Keratinocyte (primary cell): ENCODE data around the gene TRIM65. TPM values are rescaled to one million over a fixed set of nuclear protein-coding genes. Genes with fewer than 3 reads are reported as not detected.

Experiments
- DNase-seq: peaks from one replicate; pipeline ENCODE4 v3.0.0-alpha.2; 2011; ENCODE audit warnings: low read depth, missing footprints, low spot score
- FAIRE-seq: peaks from 2 replicates; lab custom pipeline; 2011; peaks lifted over from hg19 to GRCh38; lab: Jason Lieb, UNC
- H2AFZ ChIP-seq: 2 replicates; pipeline ENCODE4 v1.6.0; 2012; ENCODE audit warnings: low read length, control low read depth, inconsistent platforms; ENCODE audit not compliant: control insufficient read depth
- H3K27ac ChIP-seq: 2 replicates; pipeline ENCODE4 v1.5.1; 2011; ENCODE audit warnings: low read length; ENCODE audit not compliant: control insufficient read depth, insufficient read depth
- H3K27me3 ChIP-seq: 3 replicates; pipeline ENCODE4 v1.6.0; 2011; ENCODE audit warnings: low read length; ENCODE audit not compliant: control insufficient read depth, insufficient read depth; ENCODE audit errors: extremely low read depth
- H3K36me3 ChIP-seq, 2 experiments: 2 replicates in 1 of 2; 3 replicates in 1 of 2; pipeline ENCODE4 v1.5.1; 2011; ENCODE audit warnings: low read length in 2 of 2, mild to moderate bottlenecking in 1 of 2; ENCODE audit not compliant: control insufficient read depth in 2 of 2, insufficient read depth in 2 of 2; ENCODE audit errors: extremely low read depth in 1 of 2
- H3K4me1 ChIP-seq: 3 replicates; pipeline ENCODE4 v1.5.1; 2011; ENCODE audit warnings: low read length; ENCODE audit not compliant: control insufficient read depth, insufficient read depth; ENCODE audit errors: extremely low read depth
- H3K4me2 ChIP-seq: 3 replicates; pipeline ENCODE4 v1.6.0; 2011; ENCODE audit warnings: low read depth, low read length; ENCODE audit not compliant: control insufficient read depth, insufficient read depth; ENCODE audit errors: extremely low read depth
- H3K4me3 ChIP-seq, 3 experiments: fragments of 200-600 bp in 1 of 3; sonication (generic) in 1 of 3; 2 replicates in 2 of 3; 3 replicates in 1 of 3; pipeline ENCODE4 v1.5.1; 2011 to 2016; ENCODE audit warnings: low read length in 3 of 3, mild to moderate bottlenecking in 3 of 3, control low read depth in 2 of 3, inconsistent platforms in 1 of 3, low read depth in 1 of 3, mixed read lengths in 1 of 3, mixed run types in 1 of 3, moderate library complexity in 1 of 3; ENCODE audit not compliant: control insufficient read depth in 2 of 3, insufficient read depth in 2 of 3; ENCODE audit errors: extremely low read depth in 1 of 3
- H3K79me2 ChIP-seq: 2 replicates; pipeline ENCODE4 v1.6.0; 2012; ENCODE audit warnings: low read length; ENCODE audit not compliant: control insufficient read depth, insufficient read depth
- H3K9ac ChIP-seq: 3 replicates; pipeline ENCODE4 v1.6.0; 2011; ENCODE audit warnings: low read length; ENCODE audit not compliant: control insufficient read depth, insufficient read depth; ENCODE audit errors: extremely low read depth
- H3K9me1 ChIP-seq: 3 replicates; pipeline ENCODE4 v1.6.0; 2011; ENCODE audit warnings: low read length; ENCODE audit not compliant: control insufficient read depth, insufficient read depth; ENCODE audit errors: extremely low read depth
- H3K9me3 ChIP-seq: 2 replicates; pipeline ENCODE4 v1.5.1; 2012; ENCODE audit warnings: low read depth, low read length; ENCODE audit not compliant: control insufficient read depth
- H4K20me1 ChIP-seq: 3 replicates; pipeline ENCODE4 v1.6.0; 2011; ENCODE audit warnings: low read length; ENCODE audit not compliant: control insufficient read depth, insufficient read depth; ENCODE audit errors: extremely low read depth
- CTCF ChIP-seq, 3 experiments: IDR thresholded peaks in 1 of 3; conservative IDR thresholded peaks in 1 of 3; optimal IDR thresholded peaks in 1 of 3; 2 replicates in 2 of 3; 3 replicates in 1 of 3; pipeline versions ENCODE3 to v1.5.1; 2011; ENCODE audit warnings: low read length in 3 of 3, mild to moderate bottlenecking in 3 of 3, moderate library complexity in 2 of 3, control low read depth in 1 of 3, inconsistent platforms in 1 of 3; ENCODE audit not compliant: insufficient read depth in 2 of 3; ENCODE audit errors: extremely low read depth in 1 of 3
- EZH2 ChIP-seq: IDR thresholded peaks from one replicate; pipeline ENCODE4 v1.6.1; 2012; ENCODE audit warnings: inconsistent platforms, mild to moderate bottlenecking, low read length, moderate library complexity
- dilution Hi-C: fragments of 300-500 bp; cut with MboI; formaldehyde crosslinking; loops from one replicate; pipeline ENCODE4 v1.7.0; 2020; ENCODE audit warnings: low sequenced_read_pairs; ENCODE audit not compliant: extremely low pct_ligation_motif_present
- polyA plus RNA-seq, 5 experiments: library from polyadenylated mRNA; depleted of rRNA in 3 of 5; stranded (reverse) in 3 of 5; stranded (forward) in 1 of 5; unstranded in 1 of 5; fragments of >200 nt; gene quantifications; 1 replicate in 1 of 5; 2 replicates in 3 of 5; 3 replicates in 1 of 5; pipeline versions ENCODE4 v1.2.1 to v1.2.3, GENCODE V29; 2011 to 2012; ENCODE audit warnings: missing spikeins in 2 of 5, low read depth in 1 of 5, low replicate concordance in 1 of 5

Gene TRIM65
- polyA plus RNA-seq, 1 donor (not counting 4 experiments of a cell fraction or from before 2014, with no cell fraction given) = 7.8 TPM

- Histone ChIP-seq H3K9me1 (no peaks in the 10 kb centered on the region), H3K9me3 (no peaks in the 10 kb centered on the region), H3K27ac (no peak overlapping the region), H3K4me2 (no peak overlapping the region), H3K9ac (no peak overlapping the region), H3K27me3 (no peaks in the 10 kb centered on the region), H4K20me1 (no peaks in the 10 kb centered on the region), H3K36me3 (peaks cover 18 to 28% of the 10 kb centered on the region in 2 experiments), H3K4me3 (no peak overlapping the region), H3K4me1 (peaks cover 5% of the 10 kb centered on the region), H2AFZ (no peak overlapping the region), H3K79me2 (peaks cover 8% of the 10 kb centered on the region)
- TF ChIP-seq CTCF (optimal IDR thresholded peaks at IDR 0.05 in 1 of 3, IDR thresholded peaks at IDR 0.05 in 1 of 3, conservative IDR thresholded peaks at IDR 0.05 in 1 of 3; ENCODE audit: extremely low read depth in 1 of 3, insufficient read depth in 2 of 3, low read length in 3 of 3) (no peak), EZH2 (no peak)
- dilution Hi-C loops = no loop called here
- DNase-seq (no peak), FAIRE-seq (no peak)
Observed at GRCh38 chr17:75900691-75901533, 4.2 kb upstream of the TRIM65 start.

DNA sequence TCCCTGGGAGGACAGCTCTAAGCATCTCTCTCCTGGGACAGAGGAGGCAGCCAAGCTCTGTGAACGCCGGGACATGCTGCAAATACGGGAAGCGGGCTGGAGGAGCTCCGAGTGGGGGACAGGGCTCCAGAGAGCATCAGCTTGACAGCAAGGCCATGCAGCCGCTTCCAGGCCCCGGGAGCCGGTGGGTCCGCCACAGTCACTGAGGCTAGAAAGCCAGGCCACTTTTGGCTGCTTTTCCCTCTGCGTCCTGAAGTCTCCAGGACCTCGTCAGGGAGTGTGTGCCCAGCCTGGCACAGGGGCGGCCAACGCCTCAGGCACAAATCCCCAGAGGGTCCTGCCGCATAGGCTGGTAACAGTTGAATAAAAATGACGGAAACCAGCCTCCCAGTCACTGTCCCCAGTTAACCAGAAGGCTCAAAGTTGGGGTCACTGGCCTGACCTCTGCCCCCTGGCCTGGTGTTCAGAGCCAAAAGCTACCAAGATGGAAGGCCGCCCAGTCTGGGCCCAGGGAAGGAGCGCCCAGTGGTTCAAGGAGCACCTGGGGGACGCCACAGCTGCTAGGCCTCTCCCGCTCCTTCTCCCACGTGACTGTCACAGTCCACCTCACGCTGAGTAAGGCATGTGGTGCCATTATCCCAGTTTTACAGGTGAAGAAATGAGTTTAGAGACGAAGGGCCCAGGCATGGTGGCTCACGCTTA is 3.2 kb upstream of the TRIM65 start:
- TF ChIP-seq EZH2 (no peak), CTCF (optimal IDR thresholded peaks at IDR 0.05 in 1 of 3, IDR thresholded peaks at IDR 0.05 in 1 of 3, conservative IDR thresholded peaks at IDR 0.05 in 1 of 3; ENCODE audit: extremely low read depth in 1 of 3, insufficient read depth in 2 of 3, low read length in 3 of 3) (no peak)
- dilution Hi-C loops = no loop called here
- no peak overlapping the region for H3K27ac ChIP-seq
- H3K4me1 ChIP-seq = peaks cover 12% of the 10 kb centered on the region
- FAIRE-seq (no peak), DNase-seq (no peak)
- no peaks in the 10 kb centered on the region for H3K9me1 ChIP-seq
- H3K9ac ChIP-seq = no peak overlapping the region
- no peak overlapping the region for H3K4me2 ChIP-seq
- no peaks in the 10 kb centered on the region for H3K27me3 ChIP-seq
- H2AFZ ChIP-seq = no peak overlapping the region
- H4K20me1 ChIP-seq = no peaks in the 10 kb centered on the region
- H3K9me3 ChIP-seq = no peaks in the 10 kb centered on the region
- H3K79me2 ChIP-seq = peaks cover 13% of the 10 kb centered on the region
- peaks cover 18 to 28% of the 10 kb centered on the region in 2 experiments for H3K36me3 ChIP-seq
- H3K4me3 ChIP-seq = no peak overlapping the region
